ENCODE data around the gene HDAC10.
"Not testable (repeated sequence)": the region's sequence is repeated elsewhere in the genome, so short reads cannot be mapped to it uniquely, and the experiment has no call there.

HDAC10 gene

DNA sequence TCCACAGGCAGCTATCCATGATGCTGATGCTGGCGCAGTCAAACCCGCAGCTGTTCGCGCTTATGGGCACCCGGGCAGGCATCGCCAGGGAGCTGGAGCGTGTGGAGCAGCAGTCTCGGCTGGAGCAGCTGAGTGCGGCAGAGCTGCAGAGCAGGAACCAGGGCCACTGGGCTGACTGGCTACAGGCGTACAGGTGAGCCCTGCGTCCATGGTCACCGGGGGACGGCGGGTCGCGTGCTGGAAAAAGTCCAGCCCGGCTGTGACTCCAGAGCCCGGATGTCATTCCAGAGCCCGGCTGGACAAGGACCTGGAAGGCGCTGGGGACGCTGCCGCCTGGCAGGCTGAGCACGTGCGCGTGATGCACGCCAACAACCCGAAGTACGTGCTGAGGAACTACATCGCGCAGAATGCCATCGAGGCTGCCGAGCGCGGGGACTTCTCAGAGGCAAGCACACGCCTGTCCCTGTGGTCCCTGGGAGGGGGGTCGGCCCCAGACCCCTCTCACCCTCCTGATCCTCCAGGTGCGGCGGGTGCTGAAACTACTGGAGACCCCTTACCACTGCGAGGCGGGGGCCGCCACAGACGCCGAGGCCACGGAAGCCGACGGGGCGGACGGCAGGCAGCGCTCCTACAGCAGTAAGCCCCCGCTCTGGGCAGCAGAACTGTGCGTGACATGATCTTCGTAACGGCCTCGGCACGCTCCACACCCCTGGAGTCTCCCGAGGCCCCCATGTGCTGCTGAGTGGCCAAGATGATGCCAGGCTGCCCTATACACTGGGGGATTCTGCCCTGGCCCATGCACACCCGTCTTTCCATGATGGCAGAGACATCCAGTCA, 34.2 kb downstream of the HDAC10 start:
- DNase-seq (ENCODE audit: low read depth): no peak

GRCh38 chr22:50216055-50216683, 34.9 kb downstream of the HDAC10 start:
- DNase-seq (ENCODE audit: low read depth): no peak

DNA sequence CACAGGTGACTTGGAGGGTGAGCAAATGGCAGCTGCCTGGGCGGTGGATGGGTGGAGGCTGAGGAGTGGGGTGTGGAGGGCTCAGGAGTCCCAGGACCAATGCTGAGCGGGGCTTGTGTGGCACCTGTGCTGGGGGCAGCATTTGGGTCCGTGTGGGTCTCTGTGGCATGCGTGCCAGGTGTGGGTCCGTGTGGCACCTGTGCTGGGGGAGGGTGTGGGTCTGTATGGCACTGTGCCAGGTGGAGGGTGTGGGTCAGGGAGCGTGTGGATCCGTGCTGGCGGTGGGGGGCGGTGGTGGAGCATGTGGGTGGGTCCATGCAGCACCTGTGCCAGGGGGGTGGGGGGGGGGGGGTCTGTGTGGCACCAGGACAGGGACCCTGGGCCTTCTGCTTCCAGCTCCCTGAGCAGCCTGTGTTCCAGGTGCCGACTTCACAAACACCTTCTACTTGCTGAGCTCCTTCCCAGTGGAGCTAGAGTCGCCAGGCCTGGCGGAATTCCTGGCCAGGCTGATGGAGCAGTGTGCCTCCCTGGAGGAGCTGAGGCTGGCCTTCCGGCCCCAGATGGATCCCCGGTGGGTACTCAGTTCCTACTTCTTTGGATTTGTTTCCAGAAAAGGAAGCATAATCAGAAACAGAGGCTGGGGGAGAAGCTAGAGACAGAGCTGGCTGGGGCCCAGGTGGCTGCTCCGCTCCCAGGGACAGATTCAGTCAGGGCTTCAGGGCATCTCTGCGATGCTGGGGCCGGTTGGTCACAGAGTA, 35.6 kb downstream of the HDAC10 start:
- DNase-seq (ENCODE audit: low read depth): no peak

DNA sequence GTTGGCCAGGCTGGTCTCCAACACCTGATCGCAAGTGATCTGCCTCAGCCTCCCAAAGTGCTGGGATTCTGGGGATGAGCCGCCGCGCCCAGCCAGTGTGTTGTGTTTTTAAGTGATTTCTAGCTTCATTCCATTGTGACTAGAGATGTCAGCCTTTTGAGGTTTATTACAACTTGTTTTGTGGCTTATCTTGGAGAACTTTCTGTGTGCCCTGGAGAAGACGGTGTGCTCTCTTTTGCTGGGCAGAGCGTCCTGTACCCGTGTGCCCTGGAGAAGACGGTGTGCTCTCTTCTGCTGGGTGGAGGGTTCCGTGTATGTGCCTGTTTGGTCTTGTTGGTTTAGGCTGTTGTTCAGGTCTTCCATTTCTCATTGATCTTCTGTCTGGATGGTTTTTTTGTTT, 37.8 kb downstream of the HDAC10 start:
- DNase-seq (ENCODE audit: low read depth): no peak

GRCh38 chr22:50211147-50211546, 39.9 kb downstream of the HDAC10 start:
- DNase-seq (ENCODE audit: low read depth): no peak

GRCh38 chr22:50210378-50211139, 40.5 kb downstream of the HDAC10 start:
- no peak for DNase-seq (ENCODE audit: low read depth)

- DNase-seq (ENCODE audit: low read depth): no peak
These were observed 41.2 kb downstream of the HDAC10 start for GRCh38 chr22:50209893-50210292.

- DNase-seq (ENCODE audit: low read depth): no peak
These were observed 41.8 kb downstream of the HDAC10 start for GRCh38 chr22:50208939-50209892.

DNA sequence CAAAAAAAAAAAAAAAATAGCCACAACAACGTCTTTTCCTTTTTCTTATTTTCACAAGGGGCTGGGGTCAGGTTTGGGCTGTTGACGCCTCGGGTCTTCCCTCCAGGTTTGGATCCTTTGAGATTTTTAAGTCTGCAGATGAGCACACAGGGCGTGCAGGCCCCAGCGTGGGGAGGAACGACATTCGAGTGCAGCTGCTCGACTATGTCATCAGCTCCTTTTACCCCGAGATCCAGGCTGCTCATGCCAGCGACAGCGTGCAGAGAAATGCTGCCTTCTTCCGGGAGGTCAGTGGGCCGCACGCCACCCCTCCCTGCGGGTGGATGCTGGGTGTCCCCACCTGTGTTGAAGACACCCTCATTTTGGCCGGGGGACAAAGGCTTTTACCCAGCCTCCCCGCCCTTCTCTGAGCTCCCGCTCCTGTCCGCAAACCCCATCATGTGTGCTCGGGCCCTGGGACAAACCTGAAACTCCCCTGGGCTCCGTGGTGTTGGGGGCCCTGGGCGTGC, 42.6 kb downstream of the HDAC10 start:
- no peak for DNase-seq (ENCODE audit: low read depth)

GRCh38 chr22:50207383-50208140, 43.5 kb downstream of the HDAC10 start:
- DNase-seq (ENCODE audit: low read depth): no peak

DNA sequence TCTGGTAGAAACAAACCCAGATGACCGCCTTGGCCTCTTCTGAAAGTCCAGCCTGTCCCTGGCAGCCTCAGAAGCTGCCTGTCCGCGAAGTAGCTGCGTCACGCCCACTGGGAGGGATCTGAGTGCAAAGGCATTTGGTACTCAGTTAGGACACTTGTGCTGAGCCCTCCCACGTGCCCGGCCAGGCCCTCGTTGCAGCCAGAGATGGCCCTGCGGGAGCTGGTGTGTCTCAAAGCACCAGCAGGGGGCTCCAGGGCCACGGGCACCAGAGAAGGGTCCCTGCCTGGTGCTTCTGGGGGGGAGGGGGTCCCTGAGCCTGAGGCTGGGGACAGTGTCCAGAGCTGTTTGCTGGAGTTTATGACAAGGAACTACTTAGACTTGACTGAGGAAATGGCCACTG, 44.5 kb downstream of the HDAC10 start:
- DNase-seq (ENCODE audit: low read depth): no peak

DNA sequence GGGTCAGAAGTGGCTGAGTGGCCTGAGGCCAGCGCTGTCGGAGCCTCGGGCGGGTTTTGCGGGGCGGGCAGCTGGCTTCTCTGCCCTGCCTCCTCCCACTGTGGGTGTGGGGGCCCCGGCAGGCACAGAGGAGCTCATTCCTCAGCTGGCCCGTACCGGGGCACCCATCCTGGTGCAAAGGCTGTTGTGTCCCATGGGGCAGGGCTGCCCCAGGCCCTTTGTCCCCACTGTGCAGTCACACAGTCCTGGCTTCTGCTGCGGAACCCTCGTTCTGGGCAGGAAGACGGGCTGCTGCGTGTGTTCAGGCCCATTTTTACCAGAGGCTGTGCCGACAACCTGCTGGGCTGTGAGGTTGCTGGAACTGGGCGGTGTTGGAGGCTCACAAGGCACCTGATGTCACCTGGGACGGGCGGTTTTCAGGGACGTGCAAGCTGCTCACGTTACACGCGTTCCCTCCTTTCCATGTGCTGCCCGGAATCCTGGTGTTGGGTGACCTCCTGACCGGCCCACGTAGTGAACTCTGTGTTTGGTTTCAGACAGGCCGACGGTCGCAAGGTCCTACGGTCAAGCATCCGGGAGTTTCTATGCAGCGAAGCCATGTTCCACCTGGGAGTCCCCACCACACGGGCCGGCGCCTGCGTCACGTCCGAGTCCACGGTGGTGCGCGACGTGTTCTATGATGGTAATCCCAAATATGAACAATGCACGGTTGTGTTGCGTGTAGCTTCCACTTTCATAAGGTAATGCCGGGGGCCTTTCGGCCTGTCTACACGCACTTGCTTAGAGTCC, 45.1 kb downstream of the HDAC10 start:
- DNase-seq (ENCODE audit: low read depth): no peak

- not testable (repeated sequence) for DNase-seq (ENCODE audit: low read depth)
These were observed 46.1 kb downstream of the HDAC10 start for GRCh38 chr22:50204998-50205397.

GRCh38 chr22:50204571-50204970, 46.5 kb downstream of the HDAC10 start:
- DNase-seq (ENCODE audit: low read depth): no peak

DNA sequence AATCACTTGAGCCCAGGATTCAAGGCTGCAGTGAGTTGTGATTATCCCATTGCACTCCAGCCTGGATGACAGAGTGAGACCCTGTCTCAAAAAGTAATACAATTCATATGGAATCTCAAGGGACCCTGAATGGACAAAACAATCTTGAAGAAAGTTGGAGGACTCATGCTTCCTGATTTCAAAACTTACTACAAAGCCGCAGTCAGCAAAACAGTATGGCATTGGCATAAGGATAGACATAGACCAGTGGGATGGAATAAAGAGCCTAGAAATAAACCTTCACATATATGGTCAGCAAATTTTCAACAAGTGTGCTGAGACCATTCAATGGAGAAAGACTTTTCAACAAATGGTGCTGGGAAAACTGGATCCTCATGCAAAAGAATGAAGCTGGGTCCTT, 47.8 kb downstream of the HDAC10 start:
- no peak for DNase-seq (ENCODE audit: low read depth)

- no peak for DNase-seq (ENCODE audit: low read depth)
These were observed 48.9 kb downstream of the HDAC10 start for GRCh38 chr22:50202130-50202666.

- DNase-seq (ENCODE audit: low read depth): no peak
These were observed 49.6 kb downstream of the HDAC10 start for GRCh38 chr22:50201191-50202129.
